HCT116 (cell line): ENCODE data around the gene ADGRA1. TPM values are rescaled to one million over a fixed set of nuclear protein-coding genes. Genes with fewer than 3 reads are reported as not detected.

Experiments used
- ATAC-seq: fragments of 200-7000 bp; cut with Tn5 transposase; 2 replicates; pipeline ENCODE4 v1.9.1; 2020; ENCODE audit warnings: mild to moderate bottlenecking, moderate library complexity
- BruUV-seq: library from RNA; stranded (reverse); fragments of 400-500 nt; replicated peaks from 2 replicates; lab custom pipeline; 2021; lab: Mats Ljungman, UMichigan
- CTCF ChIA-PET: fragments of 300-600 bp; sonication (Branson Sonifier 250); formaldehyde crosslinking; loops from one replicate; lab custom pipeline; 2021; ENCODE audit warnings: antibody characterized with exemption; lab: Charles Lee
- POLR2A ChIA-PET: fragments of 300-600, 350-600 bp; sonication (Branson Sonifier 250); formaldehyde crosslinking; loops from one replicate; lab custom pipeline; 2021; ENCODE audit warnings: antibody characterized with exemption; lab: Charles Lee
- RAD21 ChIA-PET, 2 experiments: fragments of 300-600 bp; sonication (Branson Sonifier 250); formaldehyde crosslinking; loops; one replicate each; lab custom pipeline; 2023; ENCODE audit warnings: low total read pairs in 2 of 2; ENCODE audit not compliant: uncharacterized antibody in 2 of 2, unreplicated experiment in 2 of 2, low non-redundant PET in 1 of 2; lab: Charles Lee
- DNase-seq: peaks from one replicate; pipeline ENCODE4 v3.0.0-alpha.2; 2010; ENCODE audit warnings: low read depth, low spot score
- H2AFZ ChIP-seq: fragments of 200-600 bp; shearing (Covaris generic), sonication (generic); 2 replicates; pipeline ENCODE4 v1.6.1; 2017; ENCODE audit warnings: low read depth, mixed run types, mixed read lengths, antibody characterized with exemption, low read length; ENCODE audit not compliant: poor library complexity, severe bottlenecking
- H3K27ac ChIP-seq: 2 replicates; pipeline ENCODE4 v1.5.1; 2012; ENCODE audit warnings: low read depth, low read length
- H3K27me3 ChIP-seq: fragments of 200-600 bp; sonication (generic); 2 replicates; pipeline ENCODE4 v1.6.1; 2016; ENCODE audit warnings: mixed run types, low read length, mixed read lengths; ENCODE audit not compliant: insufficient read depth
- H3K36me3 ChIP-seq, 2 experiments: fragments of 200-500 bp in 1 of 2; fragments of 200-600 bp in 1 of 2; sonication (Bioruptor generic) in 1 of 2; sonication (generic) in 1 of 2; 2 replicates each; pipeline versions ENCODE4 v1.5.1 to v1.6.1; 2014 to 2016; ENCODE audit warnings: low read length in 2 of 2, inconsistent platforms in 1 of 2, mixed read lengths in 1 of 2, mixed run types in 1 of 2; ENCODE audit not compliant: insufficient read depth in 2 of 2, control insufficient read depth in 1 of 2
- H3K4me1 ChIP-seq, 2 experiments: fragments of 200-600 bp in 1 of 2; sonication (generic) in 1 of 2; 2 replicates each; pipeline versions ENCODE4 v1.5.1 to v1.6.1; 2012 to 2017; ENCODE audit warnings: low read length in 2 of 2, inconsistent platforms in 1 of 2, mild to moderate bottlenecking in 1 of 2, mixed read lengths in 1 of 2, mixed run types in 1 of 2, moderate library complexity in 1 of 2; ENCODE audit not compliant: insufficient read depth in 2 of 2, control insufficient read depth in 1 of 2
- H3K4me2 ChIP-seq: fragments of 200-600 bp; sonication (generic); 2 replicates; pipeline ENCODE4 v1.6.1; 2017; ENCODE audit warnings: mixed run types, low read length, mixed read lengths
- H3K4me3 ChIP-seq, 2 experiments: fragments of 200-600 bp in 1 of 2; sonication (generic) in 1 of 2; replicated peaks in 1 of 2; 2 replicates each; pipeline ENCODE4 v1.5.1; 2011 to 2016; ENCODE audit warnings: low read length in 2 of 2, control low read depth in 1 of 2, low read depth in 1 of 2, mild to moderate bottlenecking in 1 of 2, mixed read lengths in 1 of 2, mixed run types in 1 of 2
- H3K79me2 ChIP-seq: fragments of 200-600 bp; sonication (generic); 2 replicates; pipeline ENCODE4 v1.6.1; 2017; ENCODE audit warnings: mild to moderate bottlenecking, mixed run types, low read length, moderate library complexity, mixed read lengths; ENCODE audit not compliant: insufficient read depth
- H3K9ac ChIP-seq: fragments of 200-600 bp; sonication (generic); 2 replicates; pipeline ENCODE4 v1.6.1; 2016; ENCODE audit warnings: low read length, mixed read lengths
- H3K9me2 ChIP-seq: fragments of 200-600 bp; sonication (generic), shearing (Covaris generic); 2 replicates; pipeline ENCODE4 v1.6.1; 2017; ENCODE audit warnings: mixed run types, mild to moderate bottlenecking, moderate library complexity; ENCODE audit not compliant: insufficient read depth
- H3K9me3 ChIP-seq, 2 experiments: fragments of 200-500 bp in 1 of 2; fragments of 200-600 bp in 1 of 2; sonication (Bioruptor generic) in 1 of 2; sonication (generic) in 1 of 2; 2 replicates each; pipeline ENCODE4 v1.6.1; 2014 to 2017; ENCODE audit warnings: low read length in 2 of 2, mixed read lengths in 2 of 2, inconsistent platforms in 1 of 2, low read depth in 1 of 2, mild to moderate bottlenecking in 1 of 2, mixed run types in 1 of 2, moderate library complexity in 1 of 2; ENCODE audit not compliant: control insufficient read depth in 1 of 2, insufficient read depth in 1 of 2
- H4K20me1 ChIP-seq: fragments of 200-600 bp; sonication (generic), shearing (Covaris generic); 2 replicates; pipeline ENCODE4 v1.6.1; 2017; ENCODE audit warnings: mixed run types, mild to moderate bottlenecking, moderate library complexity; ENCODE audit not compliant: insufficient read depth
- CBX3 ChIP-seq: IDR thresholded peaks from 2 replicates; pipeline ENCODE4 v1.6.1; 2012; ENCODE audit warnings: low read depth
- EZH2 ChIP-seq: fragments of 200-600 bp; sonication (generic); IDR thresholded peaks from 2 replicates; pipeline ENCODE4 v1.6.1; 2017; ENCODE audit warnings: antibody characterized with exemption, mixed run types
- EZH2phosphoT487 ChIP-seq: fragments of 200-600 bp; IDR thresholded peaks from 2 replicates; pipeline ENCODE4 v1.6.1; 2018; ENCODE audit warnings: antibody characterized with exemption, borderline replicate concordance
- FOSL1 ChIP-seq: IDR thresholded peaks from 2 replicates; pipeline ENCODE4 v1.6.1; 2012; ENCODE audit warnings: low read depth
- POLR2A ChIP-seq: IDR thresholded peaks from 2 replicates; pipeline ENCODE4 v1.7.0; 2011; ENCODE audit warnings: borderline replicate concordance; ENCODE audit not compliant: insufficient read depth, insufficient read length; ENCODE audit errors: extremely low read depth
- POLR2AphosphoS5 ChIP-seq: IDR thresholded peaks from 2 replicates; pipeline ENCODE4 v1.6.1; 2011; ENCODE audit warnings: mild to moderate bottlenecking, low read depth, low read length, moderate library complexity
- RAD21 ChIP-seq: IDR thresholded peaks from 2 replicates; pipeline ENCODE4 v1.6.1; 2012; ENCODE audit warnings: low read depth, mild to moderate bottlenecking
- SIN3A ChIP-seq: IDR thresholded peaks from 2 replicates; pipeline ENCODE4 v1.6.1; 2012; ENCODE audit warnings: low read depth
- SP1 ChIP-seq: IDR thresholded peaks from 2 replicates; pipeline ENCODE4 v1.6.1; 2012; ENCODE audit warnings: low read depth
- SRF ChIP-seq: IDR thresholded peaks from 2 replicates; pipeline ENCODE4 v1.6.1; 2012; ENCODE audit warnings: low read depth
- TCF7L2 ChIP-seq: IDR thresholded peaks from 2 replicates; pipeline ENCODE4 v1.7.0; 2011; ENCODE audit warnings: borderline replicate concordance, inconsistent platforms; ENCODE audit not compliant: insufficient read depth, insufficient read length; ENCODE audit errors: extremely low read depth
- YY1 ChIP-seq: IDR thresholded peaks from 2 replicates; pipeline ENCODE4 v1.6.1; 2011; ENCODE audit warnings: low read length, low read depth, moderate library complexity, mild to moderate bottlenecking; ENCODE audit not compliant: insufficient replicate concordance; ENCODE audit errors: extremely low read depth
- ZFX ChIP-seq: fragments of 450-650 bp; IDR thresholded peaks from 2 replicates; pipeline ENCODE4 v1.6.1; 2017
- ZNF274 ChIP-seq: fragments of 200-500 bp; sonication (Bioruptor generic); IDR thresholded peaks from 2 replicates; pipeline ENCODE4 v1.6.1; 2014; ENCODE audit warnings: mild to moderate bottlenecking, low read depth, low read length, inconsistent platforms
- intact Hi-C: fragments of 100-400 bp; cut with micrococcal nuclease; formaldehyde crosslinking; loops from 2 replicates; pipeline ENCODE4 v1.10.0; 2022
- total RNA-seq: library from RNA; stranded (reverse); gene quantifications from one replicate; pipeline ENCODE4 v1.2.1, GENCODE V29; 2021; ENCODE audit not compliant: unreplicated experiment
- TF ChIP-seq, protein P1 (sequence below), 3 experiments: fragments of 200-600 bp in 1 of 3; sonication (generic) in 1 of 3; IDR thresholded peaks in 2 of 3; conservative IDR thresholded peaks in 1 of 3; 2 replicates each; pipeline ENCODE4 v1.5.1; 2012 to 2017; ENCODE audit warnings: low read depth in 2 of 3, low read length in 2 of 3, antibody characterized with exemption in 1 of 3, borderline replicate concordance in 1 of 3, control low read depth in 1 of 3, mild to moderate bottlenecking in 1 of 3, mixed read lengths in 1 of 3, mixed run types in 1 of 3, moderate library complexity in 1 of 3; ENCODE audit not compliant: insufficient read depth in 1 of 3
- TF ChIP-seq, protein P2 (sequence below): IDR thresholded peaks from 2 replicates; pipeline ENCODE4 v1.6.1; 2012
- TF ChIP-seq, protein P3 (sequence below): IDR thresholded peaks from 2 replicates; pipeline ENCODE4 v1.6.1; 2012; ENCODE audit warnings: low read depth
- TF ChIP-seq, protein P4 (sequence below): IDR thresholded peaks from 2 replicates; pipeline ENCODE4 v1.6.1; 2012
- TF ChIP-seq, protein P5 (sequence below): IDR thresholded peaks from 2 replicates; pipeline ENCODE4 v1.6.1; 2011; ENCODE audit warnings: mild to moderate bottlenecking, low read length, moderate library complexity; ENCODE audit not compliant: insufficient replicate concordance; ENCODE audit errors: extremely low read depth

The ADGRA1 gene
- total RNA-seq, 1 experiment from 2014 or later = not detected

DNA sequence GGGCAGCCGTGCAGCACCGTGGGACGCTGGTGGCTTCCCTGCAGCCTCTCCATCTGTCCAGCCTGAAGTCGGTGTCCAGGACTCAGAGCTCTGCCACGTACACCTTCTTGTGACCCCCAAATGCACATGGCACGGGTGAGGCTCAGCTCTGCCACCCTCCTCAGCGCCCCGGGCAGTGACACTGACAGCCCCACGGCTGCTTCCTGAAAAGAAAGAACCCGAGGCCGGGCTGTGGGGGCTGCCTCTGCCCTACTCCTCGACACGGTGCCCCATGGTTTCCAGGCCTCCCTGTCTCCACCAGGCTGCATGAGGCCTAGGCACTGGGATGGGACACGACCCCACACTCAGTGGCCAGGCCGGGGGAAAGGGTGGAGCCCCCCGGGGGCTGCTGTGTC lies 13.7 kb downstream of the ADGRA1 start:
- Histone ChIP-seq H3K79me2 (no peaks in the 10 kb centered on the region), H3K4me1 (no peaks in the 10 kb centered on the region), H2AFZ (no peak overlapping the region), H4K20me1 (no peaks in the 10 kb centered on the region), H3K27ac (no peak overlapping the region), H3K4me3 (no peak overlapping the region), H3K9me2 (no peaks in the 10 kb centered on the region), H3K27me3 (no peaks in the 10 kb centered on the region), H3K4me2 (no peak overlapping the region)
- 0 out of 2 replicates have a peak, but pooled peaks have one; percentile 5 for ATAC-seq
- ChIA-PET CTCF (no interaction called here), POLR2A (no interaction called here), RAD21 (no interaction called here)
- no peak for DNase-seq
- no TSS peak for BruUV-seq
- intact Hi-C loops = no loop called here
- TF ChIP-seq, protein P1, sequence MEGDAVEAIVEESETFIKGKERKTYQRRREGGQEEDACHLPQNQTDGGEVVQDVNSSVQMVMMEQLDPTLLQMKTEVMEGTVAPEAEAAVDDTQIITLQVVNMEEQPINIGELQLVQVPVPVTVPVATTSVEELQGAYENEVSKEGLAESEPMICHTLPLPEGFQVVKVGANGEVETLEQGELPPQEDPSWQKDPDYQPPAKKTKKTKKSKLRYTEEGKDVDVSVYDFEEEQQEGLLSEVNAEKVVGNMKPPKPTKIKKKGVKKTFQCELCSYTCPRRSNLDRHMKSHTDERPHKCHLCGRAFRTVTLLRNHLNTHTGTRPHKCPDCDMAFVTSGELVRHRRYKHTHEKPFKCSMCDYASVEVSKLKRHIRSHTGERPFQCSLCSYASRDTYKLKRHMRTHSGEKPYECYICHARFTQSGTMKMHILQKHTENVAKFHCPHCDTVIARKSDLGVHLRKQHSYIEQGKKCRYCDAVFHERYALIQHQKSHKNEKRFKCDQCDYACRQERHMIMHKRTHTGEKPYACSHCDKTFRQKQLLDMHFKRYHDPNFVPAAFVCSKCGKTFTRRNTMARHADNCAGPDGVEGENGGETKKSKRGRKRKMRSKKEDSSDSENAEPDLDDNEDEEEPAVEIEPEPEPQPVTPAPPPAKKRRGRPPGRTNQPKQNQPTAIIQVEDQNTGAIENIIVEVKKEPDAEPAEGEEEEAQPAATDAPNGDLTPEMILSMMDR (IDR thresholded peaks at IDR 0.05 in 2 of 3, conservative IDR thresholded peaks at IDR 0.05 in 1 of 3; ENCODE audit: borderline replicate concordance in 1 of 3, insufficient read depth in 1 of 3, low read depth in 2 of 3, low read length in 2 of 3) = no peak
- TF ChIP-seq, protein P2, sequence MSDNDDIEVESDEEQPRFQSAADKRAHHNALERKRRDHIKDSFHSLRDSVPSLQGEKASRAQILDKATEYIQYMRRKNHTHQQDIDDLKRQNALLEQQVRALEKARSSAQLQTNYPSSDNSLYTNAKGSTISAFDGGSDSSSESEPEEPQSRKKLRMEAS = no peak
- TF ChIP-seq CBX3 = no peak
- TF ChIP-seq POLR2AphosphoS5 = no peak
- TF ChIP-seq ZFX = no peak
- no peak for TF ChIP-seq ZNF274
- TF ChIP-seq SRF = no peak
- no peak for TF ChIP-seq EZH2phosphoT487
- TF ChIP-seq, protein P3, sequence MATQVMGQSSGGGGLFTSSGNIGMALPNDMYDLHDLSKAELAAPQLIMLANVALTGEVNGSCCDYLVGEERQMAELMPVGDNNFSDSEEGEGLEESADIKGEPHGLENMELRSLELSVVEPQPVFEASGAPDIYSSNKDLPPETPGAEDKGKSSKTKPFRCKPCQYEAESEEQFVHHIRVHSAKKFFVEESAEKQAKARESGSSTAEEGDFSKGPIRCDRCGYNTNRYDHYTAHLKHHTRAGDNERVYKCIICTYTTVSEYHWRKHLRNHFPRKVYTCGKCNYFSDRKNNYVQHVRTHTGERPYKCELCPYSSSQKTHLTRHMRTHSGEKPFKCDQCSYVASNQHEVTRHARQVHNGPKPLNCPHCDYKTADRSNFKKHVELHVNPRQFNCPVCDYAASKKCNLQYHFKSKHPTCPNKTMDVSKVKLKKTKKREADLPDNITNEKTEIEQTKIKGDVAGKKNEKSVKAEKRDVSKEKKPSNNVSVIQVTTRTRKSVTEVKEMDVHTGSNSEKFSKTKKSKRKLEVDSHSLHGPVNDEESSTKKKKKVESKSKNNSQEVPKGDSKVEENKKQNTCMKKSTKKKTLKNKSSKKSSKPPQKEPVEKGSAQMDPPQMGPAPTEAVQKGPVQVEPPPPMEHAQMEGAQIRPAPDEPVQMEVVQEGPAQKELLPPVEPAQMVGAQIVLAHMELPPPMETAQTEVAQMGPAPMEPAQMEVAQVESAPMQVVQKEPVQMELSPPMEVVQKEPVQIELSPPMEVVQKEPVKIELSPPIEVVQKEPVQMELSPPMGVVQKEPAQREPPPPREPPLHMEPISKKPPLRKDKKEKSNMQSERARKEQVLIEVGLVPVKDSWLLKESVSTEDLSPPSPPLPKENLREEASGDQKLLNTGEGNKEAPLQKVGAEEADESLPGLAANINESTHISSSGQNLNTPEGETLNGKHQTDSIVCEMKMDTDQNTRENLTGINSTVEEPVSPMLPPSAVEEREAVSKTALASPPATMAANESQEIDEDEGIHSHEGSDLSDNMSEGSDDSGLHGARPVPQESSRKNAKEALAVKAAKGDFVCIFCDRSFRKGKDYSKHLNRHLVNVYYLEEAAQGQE = no peak
- TF ChIP-seq TCF7L2 = no peak
- no peak for TF ChIP-seq RAD21
- TF ChIP-seq YY1 = no peak
- TF ChIP-seq SP1 = no peak
- TF ChIP-seq, protein P4, sequence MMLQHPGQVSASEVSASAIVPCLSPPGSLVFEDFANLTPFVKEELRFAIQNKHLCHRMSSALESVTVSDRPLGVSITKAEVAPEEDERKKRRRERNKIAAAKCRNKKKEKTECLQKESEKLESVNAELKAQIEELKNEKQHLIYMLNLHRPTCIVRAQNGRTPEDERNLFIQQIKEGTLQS = no peak
- TF ChIP-seq, protein P5, sequence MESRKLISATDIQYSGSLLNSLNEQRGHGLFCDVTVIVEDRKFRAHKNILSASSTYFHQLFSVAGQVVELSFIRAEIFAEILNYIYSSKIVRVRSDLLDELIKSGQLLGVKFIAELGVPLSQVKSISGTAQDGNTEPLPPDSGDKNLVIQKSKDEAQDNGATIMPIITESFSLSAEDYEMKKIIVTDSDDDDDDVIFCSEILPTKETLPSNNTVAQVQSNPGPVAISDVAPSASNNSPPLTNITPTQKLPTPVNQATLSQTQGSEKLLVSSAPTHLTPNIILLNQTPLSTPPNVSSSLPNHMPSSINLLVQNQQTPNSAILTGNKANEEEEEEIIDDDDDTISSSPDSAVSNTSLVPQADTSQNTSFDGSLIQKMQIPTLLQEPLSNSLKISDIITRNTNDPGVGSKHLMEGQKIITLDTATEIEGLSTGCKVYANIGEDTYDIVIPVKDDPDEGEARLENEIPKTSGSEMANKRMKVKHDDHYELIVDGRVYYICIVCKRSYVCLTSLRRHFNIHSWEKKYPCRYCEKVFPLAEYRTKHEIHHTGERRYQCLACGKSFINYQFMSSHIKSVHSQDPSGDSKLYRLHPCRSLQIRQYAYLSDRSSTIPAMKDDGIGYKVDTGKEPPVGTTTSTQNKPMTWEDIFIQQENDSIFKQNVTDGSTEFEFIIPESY = no peak
- TF ChIP-seq EZH2 = no peak
- no peak for TF ChIP-seq POLR2A
- no peak for TF ChIP-seq SIN3A
- TF ChIP-seq FOSL1 = no peak
- TF ChIP-seq, all 23 proteins: peak for 0
- Histone ChIP-seq H3K9me3 (no peaks in the 10 kb centered on the region), H3K9ac (no peak overlapping the region), H3K36me3 (no peaks in the 10 kb centered on the region)
